HL-60 (cell line): Measurements from ENCODE around the gene MTO1.
"Not testable (repeated sequence)": the region's sequence is repeated elsewhere in the genome, so short reads cannot be mapped to it uniquely, and the experiment has no call there.

Experiments
- DNase-seq, 2 experiments: peaks; one replicate each; pipeline ENCODE4 v3.0.0-alpha.2; 2010 to 2020; ENCODE audit warnings: low read depth in 1 of 2, low spot score in 1 of 2
- H3K27ac ChIP-seq: fragments of 250-450 bp; sonication (Bioruptor Pico); replicated peaks from 2 replicates; pipeline ENCODE4 v1.5.1; 2020; ENCODE audit warnings: mild to moderate bottlenecking, moderate library complexity
- H3K27me3 ChIP-seq: fragments of 250-450 bp; sonication (Bioruptor Pico); 2 replicates; pipeline ENCODE4 v1.5.1; 2021; ENCODE audit warnings: mild to moderate bottlenecking, moderate library complexity; ENCODE audit not compliant: insufficient read depth, poor library complexity, severe bottlenecking
- H3K4me3 ChIP-seq: replicated peaks from 2 replicates; pipeline ENCODE4 v1.5.1; 2011; ENCODE audit warnings: mild to moderate bottlenecking, control low read depth, low read length; ENCODE audit not compliant: insufficient read depth
- GABPA ChIP-seq: IDR thresholded peaks from 2 replicates; pipeline ENCODE4 v1.6.1; 2012; ENCODE audit warnings: low read depth
- POLR2AphosphoS5 ChIP-seq: IDR thresholded peaks from 2 replicates; pipeline ENCODE4 v1.6.1; 2012; ENCODE audit warnings: low read depth
- SPI1 ChIP-seq: IDR thresholded peaks from 2 replicates; pipeline ENCODE4 v1.6.1; 2012; ENCODE audit warnings: low read depth, mild to moderate bottlenecking, borderline replicate concordance
- TF ChIP-seq, protein P1 (sequence below): IDR thresholded peaks from one replicate; pipeline ENCODE4 v1.5.1; 2011; ENCODE audit warnings: low read length, control low read depth, inconsistent platforms; ENCODE audit not compliant: insufficient read depth
- TF ChIP-seq, protein P2 (sequence below): IDR thresholded peaks from 2 replicates; pipeline ENCODE4 v1.6.1; 2012; ENCODE audit warnings: low read depth; ENCODE audit not compliant: insufficient replicate concordance

The MTO1 gene

DNA sequence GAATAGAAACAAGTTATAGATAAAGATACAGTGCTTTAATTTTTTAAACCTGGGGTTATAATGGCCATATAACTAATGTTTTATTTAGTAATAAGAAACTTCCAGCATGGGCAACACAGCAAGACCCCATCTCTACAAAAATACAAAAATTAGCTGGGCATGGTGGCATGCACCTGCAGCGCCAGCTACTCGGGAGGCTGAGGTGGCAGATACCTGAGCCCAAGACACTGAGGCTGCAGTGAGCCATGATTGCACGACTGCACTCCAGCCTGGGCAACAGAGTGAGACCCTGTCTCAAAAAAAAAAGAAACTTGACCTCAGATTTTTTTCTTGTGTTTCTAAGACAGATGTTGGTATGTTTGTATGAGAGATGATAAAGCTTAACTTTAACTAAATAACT, 36.4 kb downstream of the MTO1 start:
- no peak for DNase-seq

DNA sequence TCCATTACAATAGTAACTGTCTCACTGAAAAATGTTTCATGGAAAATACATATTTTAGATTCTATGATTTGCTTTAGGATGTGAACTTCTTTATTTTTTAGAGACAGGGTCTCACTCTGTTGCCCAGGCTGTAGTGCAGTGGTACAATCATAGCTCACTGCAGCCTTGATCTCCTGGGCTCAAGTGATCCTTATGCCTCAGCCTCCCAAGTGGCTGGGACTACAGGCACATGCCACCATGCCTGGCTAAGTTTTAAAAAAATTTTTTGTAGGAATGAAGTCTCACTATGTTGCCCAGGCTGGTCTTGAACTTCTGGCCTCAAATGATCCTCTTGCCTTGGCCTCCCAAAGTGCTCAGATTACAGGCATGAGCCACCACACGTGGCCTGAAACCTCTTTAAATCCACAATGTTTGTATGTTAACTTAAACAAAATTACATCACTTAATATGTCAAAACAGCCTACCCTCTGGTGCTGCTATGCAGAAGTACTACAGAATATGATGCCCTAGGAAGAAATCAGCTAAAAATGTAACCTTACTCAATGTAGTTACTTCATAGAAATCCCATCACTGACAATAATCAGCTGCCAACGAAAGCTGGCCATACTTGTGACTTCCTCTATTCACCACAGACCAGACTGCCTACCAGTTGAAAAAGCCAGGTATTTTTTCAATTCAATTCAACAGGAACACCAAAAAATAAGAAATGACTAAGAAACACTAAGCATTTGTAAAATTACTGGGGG, 41.7 kb downstream of the MTO1 start:
- Histone ChIP-seq H3K27me3 (no peaks in the 10 kb centered on the region), H3K4me3 (no peak overlapping the region), H3K27ac (no peak overlapping the region)
- peak; percentile 50 to 65 for DNase-seq
- TF ChIP-seq SPI1 (peak; percentile 78; the same call in 1 of the 2 replicates), POLR2AphosphoS5 (0 out of 2 replicates have a peak, but pooled peaks have one; percentile 25)
- TF ChIP-seq, protein P1, sequence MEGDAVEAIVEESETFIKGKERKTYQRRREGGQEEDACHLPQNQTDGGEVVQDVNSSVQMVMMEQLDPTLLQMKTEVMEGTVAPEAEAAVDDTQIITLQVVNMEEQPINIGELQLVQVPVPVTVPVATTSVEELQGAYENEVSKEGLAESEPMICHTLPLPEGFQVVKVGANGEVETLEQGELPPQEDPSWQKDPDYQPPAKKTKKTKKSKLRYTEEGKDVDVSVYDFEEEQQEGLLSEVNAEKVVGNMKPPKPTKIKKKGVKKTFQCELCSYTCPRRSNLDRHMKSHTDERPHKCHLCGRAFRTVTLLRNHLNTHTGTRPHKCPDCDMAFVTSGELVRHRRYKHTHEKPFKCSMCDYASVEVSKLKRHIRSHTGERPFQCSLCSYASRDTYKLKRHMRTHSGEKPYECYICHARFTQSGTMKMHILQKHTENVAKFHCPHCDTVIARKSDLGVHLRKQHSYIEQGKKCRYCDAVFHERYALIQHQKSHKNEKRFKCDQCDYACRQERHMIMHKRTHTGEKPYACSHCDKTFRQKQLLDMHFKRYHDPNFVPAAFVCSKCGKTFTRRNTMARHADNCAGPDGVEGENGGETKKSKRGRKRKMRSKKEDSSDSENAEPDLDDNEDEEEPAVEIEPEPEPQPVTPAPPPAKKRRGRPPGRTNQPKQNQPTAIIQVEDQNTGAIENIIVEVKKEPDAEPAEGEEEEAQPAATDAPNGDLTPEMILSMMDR: no peak

More for the DNA sequence above, 36.4 kb downstream of the MTO1 start:
- Histone ChIP-seq H3K27ac (no peak overlapping the region), H3K27me3 (no peaks in the 10 kb centered on the region), H3K4me3 (no peak overlapping the region)
- TF ChIP-seq, protein P2, sequence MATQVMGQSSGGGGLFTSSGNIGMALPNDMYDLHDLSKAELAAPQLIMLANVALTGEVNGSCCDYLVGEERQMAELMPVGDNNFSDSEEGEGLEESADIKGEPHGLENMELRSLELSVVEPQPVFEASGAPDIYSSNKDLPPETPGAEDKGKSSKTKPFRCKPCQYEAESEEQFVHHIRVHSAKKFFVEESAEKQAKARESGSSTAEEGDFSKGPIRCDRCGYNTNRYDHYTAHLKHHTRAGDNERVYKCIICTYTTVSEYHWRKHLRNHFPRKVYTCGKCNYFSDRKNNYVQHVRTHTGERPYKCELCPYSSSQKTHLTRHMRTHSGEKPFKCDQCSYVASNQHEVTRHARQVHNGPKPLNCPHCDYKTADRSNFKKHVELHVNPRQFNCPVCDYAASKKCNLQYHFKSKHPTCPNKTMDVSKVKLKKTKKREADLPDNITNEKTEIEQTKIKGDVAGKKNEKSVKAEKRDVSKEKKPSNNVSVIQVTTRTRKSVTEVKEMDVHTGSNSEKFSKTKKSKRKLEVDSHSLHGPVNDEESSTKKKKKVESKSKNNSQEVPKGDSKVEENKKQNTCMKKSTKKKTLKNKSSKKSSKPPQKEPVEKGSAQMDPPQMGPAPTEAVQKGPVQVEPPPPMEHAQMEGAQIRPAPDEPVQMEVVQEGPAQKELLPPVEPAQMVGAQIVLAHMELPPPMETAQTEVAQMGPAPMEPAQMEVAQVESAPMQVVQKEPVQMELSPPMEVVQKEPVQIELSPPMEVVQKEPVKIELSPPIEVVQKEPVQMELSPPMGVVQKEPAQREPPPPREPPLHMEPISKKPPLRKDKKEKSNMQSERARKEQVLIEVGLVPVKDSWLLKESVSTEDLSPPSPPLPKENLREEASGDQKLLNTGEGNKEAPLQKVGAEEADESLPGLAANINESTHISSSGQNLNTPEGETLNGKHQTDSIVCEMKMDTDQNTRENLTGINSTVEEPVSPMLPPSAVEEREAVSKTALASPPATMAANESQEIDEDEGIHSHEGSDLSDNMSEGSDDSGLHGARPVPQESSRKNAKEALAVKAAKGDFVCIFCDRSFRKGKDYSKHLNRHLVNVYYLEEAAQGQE: no peak
- TF ChIP-seq POLR2AphosphoS5 (no peak), GABPA (no peak), SPI1 (no peak)
- TF ChIP-seq, protein P1: no peak

DNA sequence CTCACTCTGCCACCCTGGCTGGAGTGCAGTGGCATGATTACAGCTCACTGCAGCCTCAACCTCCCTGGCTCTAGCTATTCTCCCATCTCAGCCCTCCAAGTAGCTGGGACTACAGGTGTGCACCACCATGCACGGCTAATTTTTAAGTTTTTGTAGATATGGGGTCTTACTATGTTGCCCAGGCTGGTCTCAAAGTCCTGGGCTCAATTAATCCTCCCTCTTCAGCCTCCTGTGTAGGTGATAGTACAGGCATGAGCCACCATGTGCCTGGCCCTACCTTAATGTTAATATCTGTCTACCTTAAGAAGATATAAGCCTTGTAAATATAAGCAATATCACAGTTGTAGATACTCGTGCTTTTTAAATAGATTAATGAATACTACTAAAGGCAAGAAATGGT, 42.6 kb downstream of the MTO1 start:
- Histone ChIP-seq H3K27me3 (no peaks in the 10 kb centered on the region), H3K4me3 (no peak overlapping the region), H3K27ac (no peak overlapping the region)
- no peak for DNase-seq
- TF ChIP-seq POLR2AphosphoS5 (no peak), SPI1 (no peak)

DNA sequence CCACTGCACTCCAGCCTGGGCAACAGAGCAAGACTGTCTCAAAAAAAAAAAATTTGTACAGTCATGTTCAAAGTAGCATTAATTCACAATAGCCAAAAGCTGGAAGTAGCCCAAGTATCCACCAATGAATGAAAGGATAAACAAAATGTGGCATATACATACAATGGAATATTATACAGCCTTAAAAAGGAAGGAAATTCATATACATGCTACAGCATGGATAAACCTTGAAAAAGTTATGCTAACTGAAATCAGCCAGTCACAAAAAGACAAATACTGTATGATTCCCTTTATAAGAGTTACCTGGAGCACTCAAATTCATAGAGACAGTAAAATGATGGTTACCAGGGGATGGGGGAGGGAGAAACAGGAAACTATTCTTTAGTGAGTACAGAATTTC, 43.6 kb downstream of the MTO1 start:
- DNase-seq: no peak
- H3K27me3 ChIP-seq: no peaks in the 10 kb centered on the region
- H3K4me3 ChIP-seq: no peak overlapping the region
- no peak overlapping the region for H3K27ac ChIP-seq
- TF ChIP-seq, protein P1: no peak

DNA sequence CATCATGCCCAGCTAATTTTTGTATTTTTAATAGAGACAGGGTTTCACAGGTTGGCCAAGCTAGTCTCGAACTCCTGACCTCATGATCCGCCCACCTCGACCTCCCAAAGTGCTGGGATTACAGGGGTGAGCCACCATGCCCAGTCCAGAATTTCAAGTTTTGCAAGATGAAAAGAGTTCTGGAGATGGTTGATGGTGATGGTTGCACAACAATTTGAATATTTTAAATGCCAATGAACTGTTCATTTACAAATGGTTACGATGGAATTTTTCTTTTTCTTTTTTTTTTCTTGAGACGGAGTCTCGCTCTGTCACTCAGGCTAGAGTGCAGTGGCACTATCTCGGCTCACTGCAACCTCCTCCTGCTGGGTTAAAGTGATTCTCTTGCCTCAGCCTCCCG, 44.2 kb downstream of the MTO1 start:
- H3K27ac ChIP-seq, H3K27me3 ChIP-seq, DNase-seq: not testable (repeated sequence)

More for the DNA sequence above, 44.2 kb downstream of the MTO1 start:
- H3K4me3 ChIP-seq: not testable (repeated sequence)
